IMR-90 (cell line): ENCODE results near the gene ARHGAP24. TPM values are rescaled to one million over a fixed set of nuclear protein-coding genes. Genes with fewer than 3 reads are reported as not detected.

Experiments
- ATAC-seq: fragments of 200-7000 bp; cut with Tn5 transposase; 2 replicates; pipeline ENCODE4 v1.9.1; 2020; ENCODE audit warnings: low read depth, mild to moderate bottlenecking, moderate library complexity
- BruUV-seq: library from RNA; stranded (reverse); fragments of 400-500 nt; replicated peaks from 2 replicates; lab custom pipeline; 2021; lab: Mats Ljungman, UMichigan
- CTCF ChIA-PET: fragments of 300-600 bp; formaldehyde crosslinking; extraction: SDS; loops from one replicate; lab custom pipeline; 2021; ENCODE audit warnings: antibody characterized with exemption; lab: Yijun Ruan, JAX
- POLR2A ChIA-PET: fragments of 300-600 bp; sonication (Branson Sonifier 250); formaldehyde crosslinking; loops from one replicate; lab custom pipeline; 2022; ENCODE audit warnings: antibody characterized with exemption; ENCODE audit not compliant: unreplicated experiment; lab: Charles Lee
- DNase-seq: peaks from one replicate; pipeline ENCODE4 v3.0.0; 2013
- H2AFZ ChIP-seq: replicated peaks from 2 replicates; pipeline ENCODE3; 2013; ENCODE audit warnings: low read length, mild to moderate bottlenecking; ENCODE audit not compliant: poor library complexity
- H2AK5ac ChIP-seq: 2 replicates; pipeline ENCODE4 v1.6.1; 2013; ENCODE audit warnings: low read depth, low read length, inconsistent platforms
- H2AK9ac ChIP-seq: replicated peaks from 2 replicates; pipeline ENCODE3; 2013; ENCODE audit warnings: mild to moderate bottlenecking, low read depth, low read length, moderate library complexity; ENCODE audit not compliant: poor library complexity
- H2BK120ac ChIP-seq: 2 replicates; pipeline ENCODE4 v1.6.1; 2013; ENCODE audit warnings: low read depth, low read length, inconsistent platforms
- H2BK15ac ChIP-seq: 3 replicates; pipeline ENCODE4 v1.6.1; 2013; ENCODE audit warnings: low read depth, low read length, inconsistent platforms
- H2BK20ac ChIP-seq: 2 replicates; pipeline ENCODE4 v1.6.1; 2013; ENCODE audit warnings: low read depth, mild to moderate bottlenecking, inconsistent platforms, low read length, moderate library complexity
- H2BK5ac ChIP-seq: 2 replicates; pipeline ENCODE4 v1.6.1; 2013; ENCODE audit warnings: mild to moderate bottlenecking, low read depth, low read length, inconsistent platforms; ENCODE audit not compliant: poor library complexity, severe bottlenecking
- H3K14ac ChIP-seq: replicated peaks from 2 replicates; pipeline ENCODE4 v1.6.1; 2013; ENCODE audit warnings: low read depth, low read length, inconsistent platforms
- H3K18ac ChIP-seq: 2 replicates; pipeline ENCODE4 v1.6.1; 2013; ENCODE audit warnings: low read depth, low read length, control low read depth
- H3K23ac ChIP-seq: 2 replicates; pipeline ENCODE4 v1.6.1; 2013; ENCODE audit warnings: low read depth, low read length, inconsistent platforms
- H3K27ac ChIP-seq: 2 replicates; pipeline ENCODE4 v1.5.1; 2013; ENCODE audit warnings: mild to moderate bottlenecking, control low read depth, low read length; ENCODE audit not compliant: insufficient read depth
- H3K27me3 ChIP-seq: 2 replicates; pipeline ENCODE4 v1.6.1; 2013; ENCODE audit warnings: low read length; ENCODE audit not compliant: control insufficient read depth, insufficient read depth
- H3K36me3 ChIP-seq: 2 replicates; pipeline ENCODE4 v1.6.1; 2013; ENCODE audit warnings: low read length, mixed read lengths; ENCODE audit not compliant: control insufficient read depth, insufficient read depth
- H3K4ac ChIP-seq: 2 replicates; pipeline ENCODE4 v1.6.1; 2013; ENCODE audit warnings: low read depth, low read length, inconsistent platforms
- H3K4me1 ChIP-seq: 2 replicates; pipeline ENCODE4 v1.6.1; 2013; ENCODE audit warnings: low read length, mixed read lengths; ENCODE audit not compliant: control insufficient read depth, insufficient read depth
- H3K4me2 ChIP-seq: 2 replicates; pipeline ENCODE4 v1.6.1; 2013; ENCODE audit warnings: low read depth, mild to moderate bottlenecking, control low read depth, low read length, moderate library complexity
- H3K4me3 ChIP-seq: 2 replicates; pipeline ENCODE4 v1.5.1; 2013; ENCODE audit warnings: low read depth, mild to moderate bottlenecking, control low read depth, low read length, moderate library complexity; ENCODE audit not compliant: insufficient read depth
- H3K56ac ChIP-seq: 2 replicates; pipeline ENCODE4 v1.6.1; 2013; ENCODE audit warnings: low read length, inconsistent platforms; ENCODE audit not compliant: insufficient read depth; ENCODE audit errors: extremely low read depth
- H3K79me1 ChIP-seq, 2 experiments: 2 replicates each; pipeline ENCODE4 v1.6.1; 2013; ENCODE audit warnings: low read length in 2 of 2, inconsistent platforms in 1 of 2, low read depth in 1 of 2
- H3K9ac ChIP-seq: 2 replicates; pipeline ENCODE4 v1.6.1; 2013; ENCODE audit warnings: low read depth, low read length, control low read depth
- H3K9me1 ChIP-seq: 2 replicates; pipeline ENCODE4 v1.6.1; 2013; ENCODE audit warnings: low read length, inconsistent platforms; ENCODE audit not compliant: insufficient read depth
- H3K9me3 ChIP-seq: 2 replicates; pipeline ENCODE4 v1.6.1; 2013; ENCODE audit warnings: low read length; ENCODE audit not compliant: control insufficient read depth, insufficient read depth
- H4K20me1 ChIP-seq: 2 replicates; pipeline ENCODE4 v1.6.1; 2013; ENCODE audit warnings: low read length, inconsistent platforms; ENCODE audit not compliant: insufficient read depth
- H4K5ac ChIP-seq: 2 replicates; pipeline ENCODE4 v1.6.1; 2013; ENCODE audit warnings: mild to moderate bottlenecking, low read depth, low read length, control low read depth
- H4K8ac ChIP-seq, 2 experiments: 2 replicates each; pipeline ENCODE4 v1.6.1; 2013; ENCODE audit warnings: low read depth in 2 of 2, low read length in 2 of 2, control low read depth in 1 of 2, inconsistent platforms in 1 of 2
- H4K91ac ChIP-seq: 2 replicates; pipeline ENCODE4 v1.6.1; 2013; ENCODE audit warnings: low read depth, low read length, inconsistent platforms; ENCODE audit not compliant: insufficient read depth
- BHLHE40 ChIP-seq: fragments of 150-350 bp; IDR thresholded peaks from 2 replicates; pipeline ENCODE4 v1.6.1; 2016; ENCODE audit warnings: mild to moderate bottlenecking, low read depth, low read length
- SMC3 ChIP-seq: fragments of 150-350 bp; IDR thresholded peaks from 2 replicates; pipeline ENCODE4 v1.6.1; 2016; ENCODE audit warnings: low read depth, mild to moderate bottlenecking, antibody characterized with exemption, low read length, moderate library complexity
- WGBS, 2 experiments: methylation state at CpG; one replicate each; pipeline versions ENCODE4 v1.1.5 to v1.1.7; 2013; ENCODE audit warnings: missing lambda C conversion rate in 2 of 2; ENCODE audit not compliant: insufficient read length in 1 of 2; ENCODE audit errors: extremely low coverage in 2 of 2; 5-methylcytosine and 5-hydroxymethylcytosine counted together
- dilution Hi-C: fragments of 300-500 bp; cut with HindIII; formaldehyde crosslinking; loops from one replicate; pipeline ENCODE4 v1.14.3; 2018; ENCODE audit warnings: low sequenced_read_pairs; ENCODE audit not compliant: unreplicated experiment
- in situ Hi-C: fragments of 300-500 bp; cut with MboI; formaldehyde crosslinking; loops from 3 replicates; pipeline ENCODE4 v1.14.3; 2019; ENCODE audit warnings: low sequenced_read_pairs, inconsistent platforms, mixed read lengths
- intact Hi-C: fragments of 100-400 bp; cut with micrococcal nuclease; formaldehyde crosslinking; loops from 2 replicates; pipeline ENCODE4 v1.10.0; 2022
- polyA plus RNA-seq, 3 experiments: library from polyadenylated mRNA; depleted of rRNA; stranded (reverse); fragments of >200 nt; gene quantifications; 2 replicates each; pipeline ENCODE4 v1.2.3, GENCODE V29; 2012; ENCODE audit warnings: low replicate concordance in 1 of 3
- total RNA-seq: library from RNA; depleted of rRNA; stranded (reverse); fragments of >200 nt; gene quantifications from 2 replicates; pipeline ENCODE4 v1.2.3, GENCODE V29; 2012
- TF ChIP-seq, protein P1 (sequence below): fragments of 150-350 bp; IDR thresholded peaks from 2 replicates; pipeline ENCODE4 v1.6.1; 2017; ENCODE audit warnings: mild to moderate bottlenecking, antibody characterized with exemption, low read length, low read depth

ARHGAP24 gene
- total and polyA plus RNA-seq, 2 of the 4 experiments (the other 2 are of a cell fraction) = 11.9 to 24.0 TPM

DNA sequence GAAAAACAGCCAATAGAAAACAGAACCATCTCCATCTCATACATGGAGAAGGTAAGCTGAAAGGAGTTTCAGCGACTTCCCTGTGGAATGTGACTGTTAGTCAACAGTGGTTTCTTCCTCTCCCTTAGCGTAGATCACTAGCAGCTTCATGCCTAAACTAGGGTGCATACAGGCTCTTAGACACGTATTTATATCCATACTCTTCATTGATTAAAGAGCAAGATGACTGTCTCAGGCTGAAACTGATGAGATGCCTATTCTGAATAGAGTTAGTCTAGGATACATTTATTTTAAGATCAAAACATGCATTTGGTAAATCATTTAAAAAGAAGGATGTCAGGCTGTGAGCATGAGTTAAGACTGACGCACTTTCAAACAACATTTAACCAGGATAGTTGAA lies 423.3 kb downstream of the ARHGAP24 start:
- no peak overlapping the region for H2AFZ ChIP-seq
- H3K27ac ChIP-seq = no peak overlapping the region
- no peak overlapping the region for H2BK20ac ChIP-seq
- DNase-seq (no peak), ATAC-seq (no peak)
- H3K18ac ChIP-seq = no peak overlapping the region
- CTCF ChIA-PET = interaction anchor here (0.5 to 1.1 kb wide), 4 partner anchors 11 to 71 kb away, joined by 3 read pairs; no protein-coding TSS in a partner anchor
- H3K9me1 ChIP-seq = no peaks in the 10 kb centered on the region
- POLR2A ChIA-PET = no interaction called here
- TF ChIP-seq BHLHE40 (no peak), SMC3 (no peak)
- TF ChIP-seq, protein P1, sequence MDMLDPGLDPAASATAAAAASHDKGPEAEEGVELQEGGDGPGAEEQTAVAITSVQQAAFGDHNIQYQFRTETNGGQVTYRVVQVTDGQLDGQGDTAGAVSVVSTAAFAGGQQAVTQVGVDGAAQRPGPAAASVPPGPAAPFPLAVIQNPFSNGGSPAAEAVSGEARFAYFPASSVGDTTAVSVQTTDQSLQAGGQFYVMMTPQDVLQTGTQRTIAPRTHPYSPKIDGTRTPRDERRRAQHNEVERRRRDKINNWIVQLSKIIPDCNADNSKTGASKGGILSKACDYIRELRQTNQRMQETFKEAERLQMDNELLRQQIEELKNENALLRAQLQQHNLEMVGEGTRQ = no peak
- no peak overlapping the region for H4K8ac ChIP-seq
- H3K9ac ChIP-seq = no peak overlapping the region
- H2BK120ac ChIP-seq = no peak overlapping the region
- in situ Hi-C loops (no loop called here), dilution Hi-C loops (no loop called here), intact Hi-C loops (no loop called here)
- H3K9me3 ChIP-seq = no peaks in the 10 kb centered on the region
- H3K36me3 ChIP-seq = no peaks in the 10 kb centered on the region
- H4K20me1 ChIP-seq = no peaks in the 10 kb centered on the region
- no peaks in the 10 kb centered on the region for H3K27me3 ChIP-seq
- WGBS, 2 experiments = no CpG with 5 or more reads among the region's 4 CpGs
- no peak overlapping the region for H2BK15ac ChIP-seq
- no peak overlapping the region for H4K5ac ChIP-seq
- H3K4me3 ChIP-seq = no peak overlapping the region
- BruUV-seq = no TSS peak
- H2AK5ac ChIP-seq = no peak overlapping the region
- H2AK9ac ChIP-seq = no peak overlapping the region
- H3K79me1 ChIP-seq = peaks cover 10 to 17% of the 10 kb centered on the region in 2 experiments; a peak in 3 of 4 replicates
- H3K4me2 ChIP-seq = no peak overlapping the region
- H3K4ac ChIP-seq = no peak overlapping the region
- no peak overlapping the region for H3K23ac ChIP-seq
- H2BK5ac ChIP-seq = no peak overlapping the region
- H3K56ac ChIP-seq = no peak overlapping the region
- no peaks in the 10 kb centered on the region for H3K4me1 ChIP-seq
- no peak overlapping the region for H4K91ac ChIP-seq
- no peak overlapping the region for H3K14ac ChIP-seq
